Measurements from ENCODE around the gene CTSA. TPM values are rescaled to one million over a fixed set of nuclear protein-coding genes. Genes with fewer than 3 reads are reported as not detected.
A peak's percentile ranks its signal among the peaks of the same experiment; 100 is the strongest.

CTSA gene
- total RNA-seq, 1 experiment from 2014 or later, result 123 TPM

DNA sequence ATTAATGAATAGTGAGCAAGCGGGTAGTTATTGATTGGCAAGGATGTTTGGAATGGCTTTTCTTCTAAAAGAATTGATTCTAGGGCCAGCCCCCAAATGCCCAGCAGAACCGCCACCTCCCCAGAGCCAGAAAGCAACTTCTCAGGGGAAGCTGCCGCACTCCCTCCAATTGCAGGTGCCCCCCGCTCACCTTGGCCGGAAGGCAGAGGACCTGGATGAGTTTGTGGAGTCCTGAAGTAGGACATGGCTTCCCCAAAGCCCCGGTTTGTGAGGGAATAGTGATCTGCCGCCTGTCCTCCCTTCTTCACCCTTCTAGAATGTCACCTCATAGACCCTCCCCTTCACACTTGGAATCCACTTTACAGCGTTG is 3.8 kb upstream of the CTSA start, which contains the start of gene SPATA25:
Gene SPATA25, minus strand, starts transcription at position 277 of the 370 bp plus-strand sequence. Its CDS starts 32 bp downstream, at position 245.
- peaks cover 12% of the 10 kb centered on the region for H3K36me3 ChIP-seq (ENCODE audit: low read depth)
- CTCF ChIA-PET, result no interaction called here
- POLR2A ChIA-PET (ENCODE audit: unreplicated experiment), result no interaction called here
- no peaks in the 10 kb centered on the region for H3K9me2 ChIP-seq (ENCODE audit: insufficient read depth)
- H3F3A ChIP-seq (ENCODE audit: insufficient read depth, low read depth), result peaks cover 49% of the 10 kb centered on the region
- H3K27me3 ChIP-seq (ENCODE audit: insufficient read depth, low read depth), result no peaks in the 10 kb centered on the region
- no peak within 1 kb of the TSS for H3K4me2 ChIP-seq
- intact Hi-C loops (cut with micrococcal nuclease; ENCODE audit: unreplicated experiment), result no loop called here
- no peak within 1 kb of the TSS for H3K4me3 ChIP-seq
- H4K20me1 ChIP-seq (ENCODE audit: insufficient read depth), result no peaks in the 10 kb centered on the region
- H3K4me1 ChIP-seq (replicated peaks; ENCODE audit: insufficient read depth), result peaks cover 34% of the 10 kb centered on the region
- BruUV-seq (replicated peaks), result no TSS peak
- H2AFZ ChIP-seq, result no peak within 1 kb of the TSS
- TF ChIP-seq, protein P1, sequence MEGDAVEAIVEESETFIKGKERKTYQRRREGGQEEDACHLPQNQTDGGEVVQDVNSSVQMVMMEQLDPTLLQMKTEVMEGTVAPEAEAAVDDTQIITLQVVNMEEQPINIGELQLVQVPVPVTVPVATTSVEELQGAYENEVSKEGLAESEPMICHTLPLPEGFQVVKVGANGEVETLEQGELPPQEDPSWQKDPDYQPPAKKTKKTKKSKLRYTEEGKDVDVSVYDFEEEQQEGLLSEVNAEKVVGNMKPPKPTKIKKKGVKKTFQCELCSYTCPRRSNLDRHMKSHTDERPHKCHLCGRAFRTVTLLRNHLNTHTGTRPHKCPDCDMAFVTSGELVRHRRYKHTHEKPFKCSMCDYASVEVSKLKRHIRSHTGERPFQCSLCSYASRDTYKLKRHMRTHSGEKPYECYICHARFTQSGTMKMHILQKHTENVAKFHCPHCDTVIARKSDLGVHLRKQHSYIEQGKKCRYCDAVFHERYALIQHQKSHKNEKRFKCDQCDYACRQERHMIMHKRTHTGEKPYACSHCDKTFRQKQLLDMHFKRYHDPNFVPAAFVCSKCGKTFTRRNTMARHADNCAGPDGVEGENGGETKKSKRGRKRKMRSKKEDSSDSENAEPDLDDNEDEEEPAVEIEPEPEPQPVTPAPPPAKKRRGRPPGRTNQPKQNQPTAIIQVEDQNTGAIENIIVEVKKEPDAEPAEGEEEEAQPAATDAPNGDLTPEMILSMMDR (conservative IDR thresholded peaks at IDR 0.05), result no peak
- TF ChIP-seq EZH2 (IDR thresholded peaks at IDR 0.05; ENCODE audit: low read depth), result no peak
- DNase-seq, result no peak
- H3K27ac ChIP-seq, result no peak within 1 kb of the TSS
- H3K9me3 ChIP-seq (ENCODE audit: insufficient read depth, low read depth), result no peaks in the 10 kb centered on the region
- peaks cover 28% of the 10 kb centered on the region for H3K79me2 ChIP-seq (ENCODE audit: low read depth)

DNA sequence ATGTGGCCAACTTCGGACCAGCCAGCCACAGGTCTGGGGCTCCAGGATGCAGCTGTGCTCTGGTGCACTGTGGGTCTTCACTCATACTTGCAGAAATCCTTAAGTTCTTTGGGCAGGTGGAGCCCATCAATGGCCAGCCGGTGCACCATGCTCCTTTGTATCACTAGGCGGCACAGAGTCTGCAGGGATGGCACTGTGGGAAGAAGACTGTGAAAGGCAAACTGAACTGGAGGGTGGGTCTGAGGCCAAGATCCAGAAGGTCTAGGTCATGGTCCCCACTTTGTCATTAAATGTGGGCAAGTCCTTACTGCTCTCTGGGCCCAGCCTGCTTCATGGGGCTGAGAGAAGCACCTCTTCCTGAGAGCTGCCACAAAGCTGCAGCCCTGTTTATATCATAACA is 2.5 kb upstream of the CTSA start:
- POLR2A ChIA-PET (ENCODE audit: unreplicated experiment), result no interaction called here

DNA sequence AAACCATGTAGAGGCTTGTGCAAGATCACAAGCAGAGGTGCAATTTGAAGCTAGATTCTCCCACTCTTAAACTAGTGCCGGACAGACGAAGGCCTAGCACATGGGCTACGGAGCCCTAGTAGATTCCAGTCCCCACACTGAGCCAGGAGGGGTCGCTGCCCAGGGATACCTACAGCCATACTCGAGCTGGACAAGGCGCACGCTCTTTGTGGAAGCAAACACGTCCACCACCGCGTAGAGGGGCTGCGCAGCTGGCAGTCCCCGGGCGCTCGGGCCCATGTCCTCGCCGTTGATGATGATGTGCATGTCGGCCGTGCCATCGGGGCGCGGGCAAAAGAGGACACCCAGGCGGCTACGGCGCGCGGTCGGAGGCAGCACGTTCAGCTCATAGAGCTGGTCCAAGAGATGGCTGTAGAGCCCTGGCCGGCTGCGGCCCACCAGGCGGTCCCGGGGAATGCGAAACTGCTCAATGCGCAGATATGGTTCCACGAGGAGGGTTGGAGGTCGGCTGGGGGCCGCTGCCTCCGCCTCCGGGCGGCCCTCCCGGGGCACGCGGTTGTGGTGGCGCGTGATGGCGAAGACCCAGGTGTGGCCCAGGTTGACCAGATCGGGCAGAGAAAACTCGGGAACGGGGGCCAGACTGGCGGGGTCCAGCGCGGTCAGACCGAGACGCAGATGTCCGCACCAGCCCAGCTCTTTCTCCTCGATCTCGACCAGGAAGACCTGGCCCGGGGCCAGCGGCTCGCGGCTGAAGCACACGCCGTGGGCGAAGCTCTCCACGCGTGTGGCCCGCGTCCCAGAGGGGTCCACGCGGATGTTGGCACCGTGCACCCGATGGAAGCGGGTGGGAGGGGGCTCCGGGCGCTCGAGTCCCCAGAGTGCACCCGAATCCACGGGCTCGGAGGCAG is 804 bp upstream of the CTSA start:
- intact Hi-C loops (cut with micrococcal nuclease; ENCODE audit: unreplicated experiment), result loop anchor here (5.0 kb wide), 1 partner anchor 73 kb away; no protein-coding TSS in a partner anchor
- H2AFZ ChIP-seq, result peak overlapping the region; percentile 99

More for the DNA sequence above, 2.5 kb upstream of the CTSA start:
- Histone ChIP-seq H4K20me1 (ENCODE audit: insufficient read depth) (no peaks in the 10 kb centered on the region), H3K27me3 (ENCODE audit: insufficient read depth, low read depth) (no peaks in the 10 kb centered on the region), H3K4me1 (replicated peaks; ENCODE audit: insufficient read depth) (peaks cover 35% of the 10 kb centered on the region), H3K9me2 (ENCODE audit: insufficient read depth) (no peaks in the 10 kb centered on the region), H3K4me2 (no peak overlapping the region), H3K79me2 (ENCODE audit: low read depth) (peaks cover 15% of the 10 kb centered on the region; the same call in 1 of the 2 replicates), H3K36me3 (ENCODE audit: low read depth) (peaks cover 7% of the 10 kb centered on the region; the same call in 1 of the 2 replicates), H3F3A (ENCODE audit: insufficient read depth, low read depth) (peaks cover 42% of the 10 kb centered on the region), H2AFZ (no peak overlapping the region), H3K9me3 (ENCODE audit: insufficient read depth, low read depth) (no peaks in the 10 kb centered on the region), H3K27ac (no peak overlapping the region), H3K4me3 (no peak overlapping the region)
- BruUV-seq (replicated peaks), result no TSS peak
- TF ChIP-seq, protein P1 (conservative IDR thresholded peaks at IDR 0.05), result no peak
- no peak for TF ChIP-seq EZH2 (IDR thresholded peaks at IDR 0.05; ENCODE audit: low read depth)
- intact Hi-C loops (cut with micrococcal nuclease; ENCODE audit: unreplicated experiment), result no loop called here
- CTCF ChIA-PET, result interaction anchor here (0.5 kb wide), 1 partner anchor 47 kb away, joined by 7 read pairs; no protein-coding TSS in a partner anchor
- DNase-seq, result no peak

More for the DNA sequence above, 804 bp upstream of the CTSA start:
- Histone ChIP-seq H3K4me2 (peak overlapping the region; percentile 98), H3K27me3 (ENCODE audit: insufficient read depth, low read depth) (no peaks in the 10 kb centered on the region), H3K4me1 (replicated peaks; ENCODE audit: insufficient read depth) (peaks cover 21% of the 10 kb centered on the region), H3K9me3 (ENCODE audit: insufficient read depth, low read depth) (no peaks in the 10 kb centered on the region), H3K36me3 (ENCODE audit: low read depth) (peaks cover 12% of the 10 kb centered on the region; the same call in 1 of the 2 replicates), H3F3A (ENCODE audit: insufficient read depth, low read depth) (peaks cover 44% of the 10 kb centered on the region), H3K79me2 (ENCODE audit: low read depth) (peaks cover 15% of the 10 kb centered on the region), H4K20me1 (ENCODE audit: insufficient read depth) (no peaks in the 10 kb centered on the region), H3K4me3 (peak overlapping the region; percentile 82), H3K27ac (no peak overlapping the region), H3K9me2 (ENCODE audit: insufficient read depth) (no peaks in the 10 kb centered on the region)
- ChIA-PET CTCF (interaction anchor here (1.0 kb wide), 1 partner anchor 14 kb away, joined by 3 read pairs; no protein-coding TSS in a partner anchor), POLR2A (ENCODE audit: unreplicated experiment) (interaction anchor here (0.6 kb wide), 2 partner anchors 71 to 103 kb away, joined by 5 to 11 read pairs; no protein-coding TSS in a partner anchor)
- no peak for DNase-seq
- TF ChIP-seq, protein P1 (conservative IDR thresholded peaks at IDR 0.05), result no peak
- TF ChIP-seq EZH2 (IDR thresholded peaks at IDR 0.05; ENCODE audit: low read depth), result no peak
- no TSS peak for BruUV-seq (replicated peaks)

Data from PC-9 (cell line).